HepG2 (cell line): ENCODE measurements around the gene LRP10. TPM values are rescaled to one million over a fixed set of nuclear protein-coding genes. Genes with fewer than 3 reads are reported as not detected.
A peak's percentile ranks its signal among the peaks of the same experiment; 100 is the strongest.

ENCODE experiments used
- ATF7 ChIP-seq, 2 experiments: fragments of 450-650 bp in 1 of 2; sonication (generic) in 1 of 2; formaldehyde crosslinking in 1 of 2; IDR thresholded peaks; 2 replicates each; pipeline versions ENCODE4 v1.4.0 to v1.6.1; 2016 to 2020; ENCODE audit warnings: antibody characterized with exemption in 1 of 2, mild to moderate bottlenecking in 1 of 2, missing genetic modification reagents in 1 of 2
- IRF9 ChIP-seq: sonication (generic); formaldehyde crosslinking; IDR thresholded peaks from 2 replicates; pipeline ENCODE4 v1.8.0; 2022; ENCODE audit warnings: missing genetic modification reagents, mild to moderate bottlenecking, borderline replicate concordance
- PLRG1 ChIP-seq: fragments of 450-650 bp; conservative IDR thresholded peaks from 2 replicates; pipeline ENCODE4 v1.6.1; 2016
- ZFX ChIP-seq: sonication (generic); formaldehyde crosslinking; IDR thresholded peaks from 2 replicates; pipeline ENCODE4 v1.4.0; 2020; ENCODE audit warnings: mild to moderate bottlenecking, low read depth, missing genetic modification reagents, moderate library complexity
- ZFY ChIP-seq: sonication (generic); formaldehyde crosslinking; IDR thresholded peaks from 2 replicates; pipeline ENCODE4 v1.4.0; 2020; ENCODE audit warnings: missing genetic modification reagents
- ZNF225 ChIP-seq: sonication (generic); formaldehyde crosslinking; IDR thresholded peaks from 2 replicates; pipeline ENCODE4 v1.4.0; 2020; ENCODE audit warnings: mild to moderate bottlenecking, missing genetic modification reagents
- polyA plus RNA-seq, 8 experiments: library from polyadenylated mRNA; depleted of rRNA in 3 of 8; stranded (reverse) in 7 of 8; unstranded in 1 of 8; fragments of >200 nt; fragmentation: Illumina TruSeq in 4 of 8; extraction: Trizol in 4 of 8; gene quantifications; 2 replicates each; pipeline versions ENCODE4 v1.2.1 to v1.2.3, GENCODE V29; 2011 to 2016; ENCODE audit warnings: low read depth in 4 of 8, missing spikeins in 1 of 8, mixed read lengths in 1 of 8; ENCODE audit not compliant: insufficient read depth in 1 of 8
- total RNA-seq, 5 experiments: library from RNA; depleted of rRNA; stranded (reverse); fragments of >200 nt; fragmentation: Illumina TruSeq; extraction: Trizol; gene quantifications; 2 replicates each; pipeline ENCODE4 v1.2.3, GENCODE V29; 2016; ENCODE audit warnings: low read depth in 1 of 5
- TF ChIP-seq, protein P1 (sequence below): sonication (generic); formaldehyde crosslinking; IDR thresholded peaks from 2 replicates; pipeline ENCODE4 v1.4.0; 2020; ENCODE audit warnings: missing genetic modification reagents, mild to moderate bottlenecking, borderline replicate concordance

The LRP10 gene
- total and polyA plus RNA-seq, 2 of the 13 experiments (the other 11 are each of a cell fraction or from before 2014, with no cell fraction given) = 16.9 to 45.2 TPM

GRCh38 chr14:22850944-22851764, 20.4 kb upstream of the LRP10 start (continued):
- TF ChIP-seq, protein P1, sequence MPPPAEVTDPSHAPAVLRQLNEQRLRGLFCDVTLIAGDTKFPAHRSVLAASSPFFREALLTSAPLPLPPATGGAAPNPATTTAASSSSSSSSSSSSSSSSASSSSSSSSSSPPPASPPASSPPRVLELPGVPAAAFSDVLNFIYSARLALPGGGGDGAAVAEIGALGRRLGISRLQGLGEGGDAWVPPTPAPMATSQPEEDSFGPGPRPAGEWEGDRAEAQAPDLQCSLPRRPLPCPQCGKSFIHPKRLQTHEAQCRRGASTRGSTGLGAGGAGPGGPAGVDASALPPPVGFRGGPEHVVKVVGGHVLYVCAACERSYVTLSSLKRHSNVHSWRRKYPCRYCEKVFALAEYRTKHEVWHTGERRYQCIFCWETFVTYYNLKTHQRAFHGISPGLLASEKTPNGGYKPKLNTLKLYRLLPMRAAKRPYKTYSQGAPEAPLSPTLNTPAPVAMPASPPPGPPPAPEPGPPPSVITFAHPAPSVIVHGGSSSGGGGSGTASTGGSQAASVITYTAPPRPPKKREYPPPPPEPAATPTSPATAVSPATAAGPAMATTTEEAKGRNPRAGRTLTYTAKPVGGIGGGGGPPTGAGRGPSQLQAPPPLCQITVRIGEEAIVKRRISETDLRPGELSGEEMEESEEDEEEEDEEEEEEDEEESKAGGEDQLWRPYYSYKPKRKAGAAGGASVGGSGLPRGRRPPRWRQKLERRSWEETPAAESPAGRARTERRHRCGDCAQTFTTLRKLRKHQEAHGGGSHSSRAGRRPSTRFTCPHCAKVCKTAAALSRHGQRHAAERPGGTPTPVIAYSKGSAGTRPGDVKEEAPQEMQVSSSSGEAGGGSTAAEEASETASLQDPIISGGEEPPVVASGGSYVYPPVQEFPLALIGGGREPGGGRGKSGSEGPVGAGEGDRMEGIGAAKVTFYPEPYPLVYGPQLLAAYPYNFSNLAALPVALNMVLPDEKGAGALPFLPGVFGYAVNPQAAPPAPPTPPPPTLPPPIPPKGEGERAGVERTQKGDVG = peak; percentile 21; the same call in 1 of the 2 replicates
- TF ChIP-seq ZFY (CRISPR knock-in tag) = 0 out of 2 replicates have a peak, but pooled peaks have one; percentile 28
- 0 out of 2 replicates have a peak, but pooled peaks have one; percentile 36 for TF ChIP-seq IRF9 (CRISPR knock-in tag)
- 0 out of 2 replicates have a peak, but pooled peaks have one; percentile 20 for TF ChIP-seq ZFX
- TF ChIP-seq ATF7 (IDR thresholded peaks at IDR 0.05) = no peak
- TF ChIP-seq ATF7 (CRISPR knock-in tag; IDR thresholded peaks at IDR 0.05) = 0 out of 2 replicates have a peak, but pooled peaks have one; percentile 42
- peak; percentile 63; the same call in 1 of the 2 replicates for TF ChIP-seq ZNF225 (CRISPR knock-in tag)
- no peak for TF ChIP-seq PLRG1
